Heart left ventricle (tissue), 16 donors: Measurements from ENCODE around the gene MYO15A. TPM values are rescaled to one million over a fixed set of nuclear protein-coding genes. Genes with fewer than 3 reads are reported as not detected.

Experiments
- ATAC-seq, 4 donors: fragments of 200-7000 bp; cut with Tn5 transposase; one replicate each; pipeline ENCODE4 v1.9.1; 2020 to 2022; ENCODE audit warnings: moderate library complexity in 4 of 4, mild to moderate bottlenecking in 3 of 4, moderate number of reproducible peaks in 1 of 4
- DNase-seq, 5 donors: peaks; one replicate each; pipeline ENCODE4 v3.0.0-alpha.2; 2020
- H3K27ac ChIP-seq, 12 donors: fragments of 200-600 bp; sonication (generic) in 4 of 12; one replicate each; pipeline versions ENCODE4 v1.5.0 to v1.8.0; 2016 to 2022; ENCODE audit warnings: mild to moderate bottlenecking in 2 of 12
- H3K27me3 ChIP-seq, 9 donors: fragments of 200-600 bp; sonication (generic) in 2 of 9; one replicate each; pipeline versions ENCODE4 v1.5.1 to v1.8.0; 2016 to 2022; ENCODE audit warnings: mild to moderate bottlenecking in 3 of 9
- H3K36me3 ChIP-seq, 9 donors: fragments of 200-600 bp; sonication (generic) in 2 of 9; one replicate each; pipeline versions ENCODE4 v1.5.0 to v1.8.0; 2018 to 2022; ENCODE audit warnings: mild to moderate bottlenecking in 2 of 9
- H3K4me1 ChIP-seq, 12 donors: fragments of 200-600 bp; sonication (generic) in 4 of 12; one replicate each; pipeline versions ENCODE4 v1.5.0 to v1.8.0; 2016 to 2022; ENCODE audit warnings: mild to moderate bottlenecking in 3 of 12
- H3K4me3 ChIP-seq, 12 donors: fragments of 200-600 bp; sonication (generic) in 4 of 12; one replicate each; pipeline versions ENCODE4 v1.5.0 to v1.8.0; 2017 to 2022; ENCODE audit warnings: mild to moderate bottlenecking in 9 of 12, moderate library complexity in 4 of 12
- H3K9me3 ChIP-seq, 12 donors: fragments of 200-600 bp; sonication (generic) in 4 of 12; one replicate each; pipeline versions ENCODE4 v1.5.0 to v1.8.0; 2016 to 2022; ENCODE audit warnings: mild to moderate bottlenecking in 1 of 12
- POLR2A ChIP-seq, 2 donors: fragments of 450-650 bp; IDR thresholded peaks; one replicate each; pipeline ENCODE4 v1.6.1; 2017; ENCODE audit warnings: antibody characterized with exemption in 2 of 2, mild to moderate bottlenecking in 2 of 2, moderate library complexity in 2 of 2
- WGBS, 4 donors: extraction: QIAGEN DNeasy Blood & Tissue Kit in 2 of 4; methylation state at CpG; one replicate each; pipeline versions ENCODE4 v1.1.5 to v1.1.7; 2013 to 2018; 5-methylcytosine and 5-hydroxymethylcytosine counted together
- intact Hi-C, 10 donors: fragments of 100-400 bp; cut with DNase I; formaldehyde crosslinking; loops; one replicate each; pipeline versions ENCODE4 v1.11.1 to v1.14.2; 2022
- polyA plus RNA-seq, 2 donors: library from polyadenylated mRNA; stranded (reverse); fragments of 200-250 nt; gene quantifications; one replicate each; pipeline ENCODE4 v1.2.3, GENCODE V29; 2013
- total RNA-seq, 9 donors: library from RNA; depleted of rRNA in 2 of 9; stranded (reverse); fragments of >200 nt in 2 of 9; fragmentation: NEBNext Ultra II Directional in 3 of 9; extraction: Animal tissue kit (Norgen Biotek cat#: 25700) in 3 of 9; gene quantifications; one replicate each; pipeline versions ENCODE4 v1.1.0 to v1.2.4, GENCODE V29; 2016 to 2023
- TF ChIP-seq, protein P1 (sequence below), 12 donors: fragments of 200-600 bp; sonication (generic) in 4 of 12; IDR thresholded peaks; one replicate each; pipeline versions ENCODE4 v1.5.0 to v1.8.0; 2018 to 2022; ENCODE audit warnings: antibody characterized with exemption in 12 of 12, mild to moderate bottlenecking in 5 of 12
- donor health status: ischemic (EF 13 %, LVEDD 7.1; RV severe dilation, severe dysfunction).
- donor health status: healthy with polysubstance abuse.
- donor health status: DM: no; HTN: yes; CAD: no.
- donor health status: DM: no; HTN: no; CAD: no.
- donor health status: ischemic (EF 25% LVEDD 6.9; RV normal size, moderate dysfunction).
- donor health status: ischemic (EF 25% LVEDD 5.7; RV mildly dilated, moderate dysfunction).
- donor health status: healthy.
- donor health status: DM: yes; HTN: yes; CAD: no.
- donor health status: ischemic (EF 35%, LVEDD 5.7; RV mildly dilated, moderate dysfunction).
- donor health status: nonischemic (EF 11% LVEDD 7.7; RV severe dilation, severe dysfunction).
- donor health status: DM: yes; HTN: yes; CAD: no.
- donor health status: PGD.
- donor health status: ischemic (EF 29% LVEDD 5.4; RV normal size, mild dysfunction).
- donor health status: nonischemic (EF 23%, LVEDD 6.1; RV moderate dilation, normal function).

MYO15A gene
- total and polyA plus RNA-seq, 11 donors = 0.12 to 0.53 (median 0.35) TPM; not detected in 2

- Histone ChIP-seq H3K4me3 (no peak overlapping the region), H3K27me3 (peaks cover 0 to 8% (median 0%) of the 10 kb centered on the region in 9 donors), H3K27ac (no peak overlapping the region), H3K9me3 (peaks cover 0 to 11% (median 0%) of the 10 kb centered on the region in 12 donors), H3K4me1 (no peaks in the 10 kb centered on the region), H3K36me3 (no peaks in the 10 kb centered on the region)
- ATAC-seq (no peak), DNase-seq (no peak)
- intact Hi-C loops = no loop called here
- 72 to 93% (median 84%) methylated on average over 45 to 68 of the region's 68 CpGs for WGBS, 4 donors
- TF ChIP-seq, protein P1, sequence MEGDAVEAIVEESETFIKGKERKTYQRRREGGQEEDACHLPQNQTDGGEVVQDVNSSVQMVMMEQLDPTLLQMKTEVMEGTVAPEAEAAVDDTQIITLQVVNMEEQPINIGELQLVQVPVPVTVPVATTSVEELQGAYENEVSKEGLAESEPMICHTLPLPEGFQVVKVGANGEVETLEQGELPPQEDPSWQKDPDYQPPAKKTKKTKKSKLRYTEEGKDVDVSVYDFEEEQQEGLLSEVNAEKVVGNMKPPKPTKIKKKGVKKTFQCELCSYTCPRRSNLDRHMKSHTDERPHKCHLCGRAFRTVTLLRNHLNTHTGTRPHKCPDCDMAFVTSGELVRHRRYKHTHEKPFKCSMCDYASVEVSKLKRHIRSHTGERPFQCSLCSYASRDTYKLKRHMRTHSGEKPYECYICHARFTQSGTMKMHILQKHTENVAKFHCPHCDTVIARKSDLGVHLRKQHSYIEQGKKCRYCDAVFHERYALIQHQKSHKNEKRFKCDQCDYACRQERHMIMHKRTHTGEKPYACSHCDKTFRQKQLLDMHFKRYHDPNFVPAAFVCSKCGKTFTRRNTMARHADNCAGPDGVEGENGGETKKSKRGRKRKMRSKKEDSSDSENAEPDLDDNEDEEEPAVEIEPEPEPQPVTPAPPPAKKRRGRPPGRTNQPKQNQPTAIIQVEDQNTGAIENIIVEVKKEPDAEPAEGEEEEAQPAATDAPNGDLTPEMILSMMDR (IDR thresholded peaks at IDR 0.05) = no peak
- TF ChIP-seq POLR2A (IDR thresholded peaks at IDR 0.05) = no peak
These were observed 12.0 kb downstream of the MYO15A start for GRCh38 chr17:18120461-18121017.

GRCh38 chr17:18121144-18121910 lies 12.8 kb downstream of the MYO15A start:
- Histone ChIP-seq H3K4me1 (no peaks in the 10 kb centered on the region), H3K4me3 (no peak overlapping the region), H3K27ac (no peak overlapping the region), H3K27me3 (peaks cover 0 to 8% (median 0%) of the 10 kb centered on the region in 9 donors), H3K36me3 (no peaks in the 10 kb centered on the region), H3K9me3 (peaks cover 0 to 11% (median 0%) of the 10 kb centered on the region in 12 donors)
- 84 to 92% (median 91%) methylated on average over 38 to 54 of the region's 54 CpGs; no CpG with 5 or more reads in 1 of the 4 donors for WGBS, 4 donors
- intact Hi-C loops = no loop called here
- DNase-seq (no peak), ATAC-seq (no peak)
- TF ChIP-seq POLR2A (IDR thresholded peaks at IDR 0.05) = no peak
- TF ChIP-seq, protein P1 (IDR thresholded peaks at IDR 0.05) = no peak

DNA sequence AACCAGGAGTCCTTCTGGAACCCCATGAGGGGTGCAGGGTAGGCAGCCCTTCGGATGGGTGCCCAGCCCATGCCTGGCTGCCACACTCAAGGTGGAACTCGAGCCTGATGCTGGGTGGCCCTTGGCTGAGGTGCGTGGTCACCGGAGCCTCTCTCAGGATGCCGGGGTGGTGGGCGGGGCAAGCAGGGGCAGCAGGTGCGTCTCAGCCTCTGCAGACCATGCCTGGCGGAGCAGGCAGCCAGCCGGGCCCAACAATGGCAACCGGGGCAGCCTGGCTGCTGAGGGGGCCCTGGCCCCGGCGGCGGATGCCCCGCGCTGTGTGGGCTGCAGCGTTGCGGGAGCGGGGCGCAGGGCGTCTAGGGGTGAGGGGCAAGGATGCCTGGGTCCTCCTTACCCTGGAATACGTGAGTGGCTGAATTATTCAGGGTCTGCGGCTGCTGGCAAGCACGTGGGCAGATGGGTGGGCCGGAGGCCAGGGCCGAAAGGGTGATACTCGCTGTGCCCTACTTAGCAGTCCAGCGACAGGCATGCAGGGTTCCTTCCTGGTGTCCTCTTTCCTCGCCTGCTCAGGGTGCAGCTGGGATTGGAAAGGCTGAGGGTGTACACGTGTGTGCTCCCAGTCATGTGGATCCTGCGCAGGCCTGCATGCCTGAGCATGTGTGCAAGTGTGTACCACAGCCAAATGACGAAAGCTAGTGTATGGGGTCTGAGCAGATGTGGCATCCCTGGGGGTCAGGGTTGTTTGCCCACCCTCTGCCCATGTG lies 14.6 kb downstream of the MYO15A start:
- H3K4me3 ChIP-seq = no peak overlapping the region

More for the DNA sequence above, 14.6 kb downstream of the MYO15A start:
- TF ChIP-seq, protein P1 (IDR thresholded peaks at IDR 0.05) = no peak
- no peak for TF ChIP-seq POLR2A (IDR thresholded peaks at IDR 0.05)
- no peaks in the 10 kb centered on the region for H3K36me3 ChIP-seq
- no peak overlapping the region for H3K27ac ChIP-seq
- DNase-seq (no peak), ATAC-seq (no peak)
- H3K9me3 ChIP-seq = peaks cover 0 to 11% (median 0%) of the 10 kb centered on the region in 12 donors
- peaks cover 0 to 8% (median 0%) of the 10 kb centered on the region in 9 donors for H3K27me3 ChIP-seq
- intact Hi-C loops = no loop called here
- H3K4me1 ChIP-seq = no peaks in the 10 kb centered on the region
- WGBS, 4 donors = 85 to 89% (median 87%) methylated on average over 25 to 31 of the region's 31 CpGs
